HG02943 (cell line): Measurements from ENCODE around the gene ZNF57.
"Not testable (repeated sequence)": the region's sequence is repeated elsewhere in the genome, so short reads cannot be mapped to it uniquely, and the experiment has no call there.

Source experiments
- ATAC-seq: cut with Tn5 transposase; IDR thresholded peaks from one replicate; pipeline ENCODE4 v1.9.1; 2021; ENCODE audit warnings: mild to moderate bottlenecking, low read depth, moderate library complexity; ENCODE audit not compliant: unreplicated experiment

The ZNF57 gene

DNA sequence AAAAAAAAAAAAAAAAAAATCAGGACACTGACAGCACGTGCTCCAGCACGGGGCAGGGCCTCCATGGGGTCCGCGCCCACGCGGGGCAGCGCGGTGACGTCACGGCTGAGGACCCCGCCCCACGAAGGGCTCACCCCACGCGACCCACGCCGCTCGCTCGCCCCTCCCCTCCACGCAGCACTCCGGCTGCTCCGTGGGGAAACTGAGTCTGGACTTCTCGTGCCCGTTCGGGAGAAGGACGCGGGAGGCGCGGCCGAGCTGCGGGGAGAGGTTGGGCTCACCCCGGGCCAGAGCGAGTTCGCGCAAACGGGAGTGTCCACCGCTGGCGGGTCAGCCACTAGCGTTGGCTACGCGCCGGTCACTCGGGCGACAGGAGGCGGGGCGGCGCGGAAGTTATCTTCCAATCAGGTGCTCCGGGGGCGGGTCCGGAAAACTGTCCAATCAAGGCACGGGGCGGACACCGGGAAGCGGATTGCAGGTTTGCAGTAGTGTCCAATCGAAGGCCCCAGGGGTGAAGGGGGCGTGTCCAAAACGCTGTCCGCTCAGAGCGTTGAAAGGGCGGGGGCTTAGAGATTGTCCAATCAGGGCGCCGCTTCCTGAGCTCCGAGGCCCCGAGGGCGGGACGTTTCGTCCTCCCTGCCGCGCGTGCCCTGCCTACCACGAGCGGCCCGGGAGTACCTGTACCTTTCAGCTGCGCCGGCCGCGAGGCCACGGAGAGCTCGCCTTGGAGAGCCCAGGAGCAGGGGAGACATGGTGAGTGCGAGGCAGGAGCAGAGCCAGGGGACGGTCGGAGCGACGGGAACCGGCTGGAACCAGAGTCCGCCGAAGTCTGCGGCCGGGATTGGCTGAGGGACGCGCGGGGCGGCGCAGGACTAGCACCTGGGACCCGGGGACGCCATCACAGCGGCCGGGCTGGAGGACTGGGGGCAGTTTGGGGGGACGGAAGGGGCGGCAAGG lies at the start of gene ZNF57:
TSS of gene ZNF57 (plus strand) at position 633 of the 957 bp plus-strand sequence. CDS start at position 751, 118 bp downstream.
- ATAC-seq, result peak; percentile 93

DNA sequence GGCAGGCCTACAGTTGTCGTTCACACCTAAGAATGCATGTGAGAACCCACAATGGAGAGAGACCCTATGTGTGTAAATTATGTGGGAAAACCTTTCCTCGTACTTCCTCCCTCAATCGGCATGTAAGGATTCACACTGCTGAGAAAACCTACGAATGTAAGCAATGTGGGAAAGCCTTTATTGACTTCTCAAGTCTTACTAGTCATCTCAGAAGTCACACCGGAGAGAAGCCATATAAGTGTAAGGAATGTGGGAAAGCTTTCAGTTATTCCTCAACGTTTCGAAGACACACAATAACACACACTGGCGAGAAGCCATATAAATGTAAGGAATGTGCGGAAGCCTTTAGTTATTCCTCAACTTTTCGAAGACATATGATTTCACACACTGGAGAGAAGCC lies 48.1 kb upstream of the ZNF57 start:
- no peak for ATAC-seq

DNA sequence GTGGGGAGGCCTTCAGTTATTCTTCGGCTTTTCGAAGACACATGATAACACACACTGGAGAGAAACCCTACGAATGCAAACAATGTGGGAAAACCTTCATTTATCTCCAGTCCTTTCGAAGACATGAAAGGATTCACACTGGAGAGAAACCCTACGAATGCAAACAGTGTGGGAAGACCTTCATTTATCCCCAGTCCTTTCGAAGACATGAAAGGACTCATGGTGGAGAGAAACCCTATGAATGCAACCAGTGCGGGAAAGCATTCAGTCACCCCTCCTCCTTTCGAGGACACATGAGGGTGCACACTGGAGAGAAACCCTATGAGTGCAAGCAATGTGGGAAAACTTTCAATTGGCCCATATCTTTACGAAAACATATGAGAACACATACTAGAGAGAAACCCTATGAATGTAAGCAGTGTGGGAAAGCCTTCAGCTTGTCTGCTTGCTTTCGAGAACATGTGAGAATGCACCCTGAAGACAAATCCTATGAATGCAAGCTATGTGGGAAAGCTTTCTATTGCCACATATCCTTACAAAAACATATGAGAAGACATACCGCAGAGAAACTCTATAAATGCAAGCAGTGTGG lies 47.6 kb upstream of the ZNF57 start:
- no peak for ATAC-seq

DNA sequence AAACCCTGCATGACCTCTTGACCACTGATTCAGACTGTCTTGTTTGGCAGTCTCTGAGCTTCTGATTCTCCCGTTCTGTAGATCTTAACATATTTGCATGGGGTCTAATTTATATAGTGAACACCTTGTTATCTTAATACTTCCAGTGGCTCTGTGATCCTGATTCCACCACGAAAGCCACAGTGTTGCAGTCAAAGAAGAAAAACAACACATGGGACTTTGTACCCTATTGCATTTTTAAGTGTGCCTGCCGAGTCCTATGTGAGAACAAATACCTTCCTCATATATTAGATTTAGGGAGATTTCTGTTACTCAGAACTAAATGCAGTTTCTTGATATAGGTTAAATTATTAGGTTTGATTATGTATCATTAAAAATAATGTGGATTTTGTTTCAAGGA lies 45.9 kb upstream of the ZNF57 start:
- ATAC-seq, result no peak

DNA sequence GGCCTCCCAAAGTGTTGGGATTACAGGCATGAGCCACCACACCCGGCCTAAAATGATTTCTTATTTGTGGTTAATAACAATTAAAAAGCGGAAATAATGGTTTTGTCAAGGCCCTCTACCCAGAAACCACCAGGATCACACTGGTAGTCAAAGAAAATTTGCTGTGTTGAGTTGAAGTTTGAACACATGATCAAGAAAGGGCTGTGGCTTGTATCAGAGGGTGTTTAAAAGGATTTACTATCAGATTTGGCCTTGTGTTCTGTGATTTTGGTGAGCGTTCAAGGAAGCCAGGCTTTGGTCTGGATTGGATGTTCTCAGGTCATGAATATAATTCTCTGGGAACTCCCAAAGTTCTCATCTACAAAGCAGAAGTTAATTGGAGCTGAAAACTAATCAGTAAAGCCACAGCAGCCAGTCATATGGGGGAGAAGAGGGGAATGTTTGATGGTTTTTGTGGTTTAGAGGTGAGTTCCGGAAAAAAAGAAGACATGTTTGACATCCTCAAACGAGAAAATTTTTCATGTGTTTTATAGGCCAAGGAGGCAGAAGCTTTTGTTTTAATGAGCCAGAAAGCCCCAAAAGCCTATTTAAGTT lies 44.2 kb upstream of the ZNF57 start:
- ATAC-seq, result no peak

DNA sequence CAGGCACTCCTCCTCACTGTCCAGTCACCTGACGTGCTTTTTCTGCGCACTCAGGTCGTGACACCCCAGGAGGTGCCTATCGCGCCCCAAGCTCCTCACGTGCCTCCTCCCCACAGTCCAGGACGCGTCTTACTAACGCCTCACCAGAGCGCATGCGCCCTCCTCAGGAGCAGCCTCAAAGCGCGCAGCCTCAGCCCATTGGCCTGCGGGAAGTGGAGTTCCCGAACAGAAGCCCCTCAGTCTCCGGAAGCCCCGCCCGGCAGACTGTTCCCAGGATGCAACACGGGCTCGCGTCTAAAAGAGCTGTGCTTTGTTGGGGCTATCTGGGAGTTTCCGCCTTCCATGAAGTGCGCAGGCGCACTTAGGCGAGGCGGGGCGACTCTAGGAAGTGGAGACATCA lies 41.9 kb upstream of the ZNF57 start:
- no peak for ATAC-seq

DNA sequence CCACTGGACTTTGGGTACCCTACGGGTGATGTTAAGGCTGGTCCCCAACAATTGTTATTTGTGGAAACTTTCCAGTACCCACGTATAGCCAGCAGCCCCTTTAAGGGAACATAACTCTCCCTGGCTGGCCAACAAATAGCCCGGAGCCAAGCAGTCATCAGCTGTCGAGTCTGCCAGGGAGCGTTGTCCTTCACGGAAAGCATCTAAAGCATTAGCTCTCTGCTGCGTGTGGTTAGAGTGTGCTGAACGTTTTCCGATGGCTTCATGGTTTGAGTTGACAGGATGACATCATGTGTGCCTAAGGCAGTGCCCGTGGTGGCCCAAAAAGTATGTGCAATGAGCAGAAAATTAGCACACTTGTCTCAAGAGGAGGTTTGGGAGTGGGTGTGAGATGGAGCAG lies 36.9 kb upstream of the ZNF57 start:
- ATAC-seq, result no peak

DNA sequence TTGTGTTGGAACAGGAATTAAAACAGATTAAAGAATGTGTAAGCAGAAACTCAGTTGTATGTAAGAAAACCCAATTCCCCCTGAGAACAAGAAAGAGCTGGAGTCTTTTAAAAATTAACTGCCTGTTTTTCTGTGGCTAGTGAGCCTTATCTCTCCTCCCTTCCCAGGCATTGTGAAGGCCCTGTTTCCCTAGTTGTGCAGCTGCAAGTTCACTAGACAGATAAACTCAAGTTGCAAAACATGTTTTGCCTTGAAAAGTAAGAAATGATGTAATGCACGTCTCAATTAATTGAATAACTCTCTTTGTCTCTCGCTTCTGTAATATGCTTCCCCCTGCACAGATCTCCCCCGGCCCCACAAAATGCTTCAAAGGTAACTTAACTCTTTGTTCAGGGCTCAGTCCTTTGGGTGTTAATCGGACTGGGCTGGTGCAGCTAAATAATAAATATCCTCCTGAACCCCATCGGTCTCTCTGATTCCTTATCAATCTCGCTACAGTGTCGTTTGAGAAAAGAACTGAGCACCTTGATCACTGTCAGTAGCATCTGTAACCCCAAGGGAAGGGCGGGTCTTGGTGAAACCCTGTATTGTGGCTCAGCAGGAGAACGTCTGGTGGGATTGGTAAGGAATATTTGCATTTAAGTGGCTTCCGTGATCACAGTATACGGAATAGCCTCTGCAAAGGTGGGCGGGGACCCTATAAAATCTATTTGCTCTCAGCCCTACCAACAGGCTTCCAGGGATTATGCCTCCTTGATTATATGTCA lies 35.2 kb upstream of the ZNF57 start:
- no peak for ATAC-seq

DNA sequence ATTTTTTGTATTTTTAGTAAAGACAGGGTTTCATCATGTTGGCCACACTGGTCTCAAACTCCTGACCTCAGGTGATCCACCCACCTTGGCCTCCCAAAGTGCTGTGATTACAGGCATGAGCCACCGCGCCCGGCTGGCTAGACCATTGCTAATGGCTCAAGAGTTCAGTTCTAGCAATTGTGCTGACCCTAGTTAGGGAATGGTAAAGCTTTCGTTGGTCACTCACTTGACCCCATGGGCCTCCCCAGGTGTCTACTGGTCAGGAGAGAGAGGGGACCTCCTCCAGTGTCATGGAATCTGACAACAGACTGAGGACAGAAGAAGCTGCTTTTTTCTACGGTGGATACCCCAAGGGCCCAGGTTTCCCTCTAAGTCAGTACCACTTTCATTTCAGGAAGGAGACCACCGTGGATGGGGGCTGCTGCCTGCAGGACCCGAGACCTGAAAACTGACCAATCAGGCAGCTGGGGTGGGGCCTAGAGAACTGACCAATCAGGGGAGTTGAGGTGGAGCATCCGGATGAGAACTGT lies 34.2 kb upstream of the ZNF57 start:
- no peak for ATAC-seq

DNA sequence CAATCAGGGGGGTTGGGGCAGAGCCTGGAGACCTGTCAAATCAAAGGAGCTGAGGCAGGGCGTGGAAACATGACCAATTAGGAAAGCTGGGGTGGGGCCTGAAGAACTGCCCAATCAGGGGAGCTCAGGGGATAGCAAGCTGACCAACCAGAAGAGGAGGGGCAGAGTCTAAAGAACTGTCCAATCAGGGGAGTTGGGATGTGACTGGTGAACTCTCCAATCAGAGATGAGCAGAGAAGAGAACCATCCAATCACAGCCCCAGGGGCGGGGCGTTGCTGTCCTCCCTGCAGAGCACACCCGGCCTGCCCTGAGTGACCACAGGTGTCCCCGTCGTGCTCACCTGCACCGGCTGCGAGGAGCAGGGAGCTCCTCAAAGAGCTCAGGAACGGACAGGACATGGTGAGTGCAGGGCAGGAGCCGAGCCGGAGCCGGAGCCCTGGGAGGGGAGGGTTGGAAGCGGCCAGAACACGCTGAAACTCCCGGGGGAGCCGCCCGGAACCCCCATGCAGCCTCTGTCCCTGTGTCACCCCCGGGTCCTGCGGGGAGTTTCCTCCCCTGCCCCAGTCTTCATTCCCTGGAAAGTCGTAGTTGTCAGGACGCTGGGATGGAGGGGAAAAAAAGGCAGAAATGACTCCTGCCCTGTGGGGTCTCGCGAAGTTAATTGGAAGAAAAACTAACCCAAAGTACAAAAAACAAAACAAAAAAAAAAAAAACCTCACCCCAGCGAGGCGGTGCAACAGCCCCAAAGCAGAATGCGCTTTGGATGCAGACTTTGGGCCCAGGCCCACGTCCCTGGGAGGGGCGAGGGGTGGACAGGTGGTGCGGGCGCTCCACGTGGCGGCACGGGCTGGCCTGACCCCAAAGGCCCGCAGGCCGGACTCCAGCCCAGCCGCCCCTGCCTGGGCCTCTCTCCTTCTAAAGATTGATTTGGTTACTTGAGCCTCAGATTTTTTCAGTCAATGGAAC lies 33.4 kb upstream of the ZNF57 start, which contains the start of gene ZNF556:
TSS of gene ZNF556 (plus strand) at position 311 of the 967 bp plus-strand sequence. CDS start at position 398, 87 bp downstream.
- ATAC-seq, result no peak

DNA sequence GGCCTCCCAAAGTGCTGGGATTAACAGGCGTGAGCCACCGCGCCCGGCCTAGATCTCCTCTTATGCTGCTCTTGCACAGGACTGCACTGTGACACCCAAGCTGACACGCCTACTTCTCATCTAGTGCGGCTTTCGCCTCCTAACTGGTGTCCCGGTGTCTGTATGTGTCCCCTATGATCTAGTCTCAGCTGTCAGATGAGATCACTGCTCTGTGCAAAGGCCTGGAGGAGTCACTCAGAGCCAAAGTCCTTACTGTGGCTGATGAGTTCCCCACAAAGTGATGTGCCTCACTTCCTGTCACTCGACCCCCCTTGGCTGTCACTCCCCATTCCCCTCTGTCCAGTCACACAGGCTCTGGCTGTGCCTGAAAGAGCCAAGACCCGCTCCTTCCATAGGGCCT lies 31.1 kb upstream of the ZNF57 start:
- no peak for ATAC-seq

DNA sequence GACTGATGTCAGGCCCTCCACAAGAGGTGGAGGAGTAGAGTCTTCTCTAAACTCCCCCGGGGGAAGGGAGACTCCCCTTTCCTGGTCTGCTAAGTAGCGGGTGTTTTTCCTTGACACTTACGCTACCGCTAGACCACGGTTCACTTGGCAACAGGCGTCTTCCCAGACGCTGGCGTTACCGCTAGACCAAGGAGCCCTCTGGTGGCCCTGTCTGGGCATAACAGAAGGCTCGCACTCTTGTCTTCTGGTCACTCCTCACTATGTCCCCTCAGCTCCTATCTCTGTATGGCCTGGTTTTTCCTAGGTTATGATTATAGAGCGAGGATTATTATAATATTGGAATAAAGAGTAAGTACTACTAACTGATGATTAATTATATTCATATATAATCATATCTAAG lies 28.6 kb upstream of the ZNF57 start:
- ATAC-seq, result not testable (repeated sequence)

DNA sequence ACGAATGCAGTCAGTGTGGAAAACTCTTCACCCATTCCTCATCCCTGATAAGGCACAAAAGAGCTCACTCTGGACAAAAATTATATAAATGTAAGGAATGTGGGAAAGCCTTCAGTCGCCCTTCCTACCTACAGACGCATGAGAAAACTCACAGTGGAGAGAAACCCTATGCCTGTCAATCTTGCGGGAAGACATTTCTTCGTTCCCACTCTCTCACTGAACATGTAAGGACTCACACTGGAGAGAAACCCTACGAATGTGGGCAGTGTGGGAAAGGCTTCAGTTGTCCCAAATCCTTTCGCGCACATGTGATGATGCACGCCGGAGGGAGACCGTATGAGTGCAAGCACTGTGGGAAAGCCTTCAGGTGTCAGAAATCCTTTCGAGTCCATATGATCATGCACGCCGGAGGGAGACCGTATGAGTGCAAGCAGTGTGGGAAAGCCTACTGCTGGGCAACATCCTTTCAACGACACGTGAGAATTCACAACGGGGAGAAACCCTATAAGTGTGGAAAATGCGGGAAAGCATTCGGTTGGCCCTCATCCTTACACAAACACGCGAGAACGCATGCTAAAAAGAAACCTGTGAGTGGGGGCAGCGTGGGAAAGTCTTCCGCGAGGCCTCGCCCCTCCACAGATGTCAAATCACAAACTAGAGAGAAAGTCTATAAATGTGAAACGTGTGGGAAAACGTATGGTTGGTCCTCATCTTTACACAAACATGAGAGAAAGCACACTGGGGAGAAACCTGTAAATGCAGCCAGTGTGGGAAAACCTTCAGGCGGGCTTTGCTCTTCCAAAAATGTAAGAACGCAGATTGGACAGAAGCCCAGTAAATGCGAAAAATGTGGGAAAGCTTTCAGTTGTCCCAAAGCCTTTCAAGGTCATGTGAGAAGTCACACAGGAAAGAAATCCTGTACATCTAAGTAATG lies 23.1 kb upstream of the ZNF57 start:
- no peak for ATAC-seq

DNA sequence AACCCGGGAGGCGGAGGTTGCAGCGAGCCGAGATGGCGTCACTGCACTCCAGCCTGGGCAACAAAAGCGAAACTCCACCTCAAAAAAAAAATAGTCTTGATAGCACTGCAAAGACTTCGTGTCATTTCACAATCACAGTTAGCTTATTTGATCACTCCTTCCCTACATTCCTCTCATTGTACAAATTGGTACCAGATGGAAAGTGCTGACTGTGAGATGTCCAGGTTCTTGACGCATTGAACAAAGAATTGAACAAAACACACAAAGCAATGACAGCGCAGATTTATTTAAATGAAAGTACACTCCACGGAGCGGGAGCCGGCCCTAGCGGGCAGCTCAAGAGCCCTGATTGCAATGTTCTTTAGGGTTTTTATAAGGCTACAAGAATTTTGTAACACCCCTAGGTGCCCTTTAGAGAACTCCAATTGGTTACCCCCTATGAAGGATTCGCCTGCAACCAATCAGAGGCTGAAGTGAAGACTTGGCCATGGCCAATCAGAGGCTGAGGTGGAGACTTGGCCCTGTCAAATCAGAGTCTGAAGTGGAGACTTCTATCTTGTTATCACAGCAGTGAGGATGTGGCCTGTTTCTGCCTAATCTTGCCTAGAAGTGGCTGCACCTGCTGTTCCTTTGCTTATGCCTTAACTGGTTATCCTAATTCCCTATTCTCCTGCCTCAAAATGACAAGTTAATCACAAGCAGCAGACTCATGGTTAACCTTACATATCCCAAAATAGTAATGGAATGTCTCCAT lies 16.9 kb upstream of the ZNF57 start:
- no peak for ATAC-seq

DNA sequence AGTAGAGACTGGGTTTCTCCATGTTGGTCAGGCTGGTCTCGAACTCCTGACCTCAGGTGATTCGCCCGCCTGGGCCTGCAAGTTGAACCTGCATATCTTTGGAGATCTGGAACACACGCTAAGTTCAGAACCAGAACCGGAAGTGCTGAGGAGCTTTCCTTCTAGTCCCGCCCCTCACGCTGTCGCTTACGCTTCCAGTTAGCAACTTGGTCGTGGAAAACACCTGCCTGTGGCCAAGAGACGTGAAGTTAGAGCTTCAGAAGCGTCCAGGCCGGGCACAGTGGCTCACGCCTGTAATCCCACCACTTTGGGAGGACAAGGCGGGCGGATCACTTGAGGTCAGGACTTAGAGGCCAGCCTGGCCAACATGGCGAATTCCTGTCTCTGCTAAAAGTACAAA lies 15.0 kb upstream of the ZNF57 start:
- ATAC-seq, result no peak

DNA sequence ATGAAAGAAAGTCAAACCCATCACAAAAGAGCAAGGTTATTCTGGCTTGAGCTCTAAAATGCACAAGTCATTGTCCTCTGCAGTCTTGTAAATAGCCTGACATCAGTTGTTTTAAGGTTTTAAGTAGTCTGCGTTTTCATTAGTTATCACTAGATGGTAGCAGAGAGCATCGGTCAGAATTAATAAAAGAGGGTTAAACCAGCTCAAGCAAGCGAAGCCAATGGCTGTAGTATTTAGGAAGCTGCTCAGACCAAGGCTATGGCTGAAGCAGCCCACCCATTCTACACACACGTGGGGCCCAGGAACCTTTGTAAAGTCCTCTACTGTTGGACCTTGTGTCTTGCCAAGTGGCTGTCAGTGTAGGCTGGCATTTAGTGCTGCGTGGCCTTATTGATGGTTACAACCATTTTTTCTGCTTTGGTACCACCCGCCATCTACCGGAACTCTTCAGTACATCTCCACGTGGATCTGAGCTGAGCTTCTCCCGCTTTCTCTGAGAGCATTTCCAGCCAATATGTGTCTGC lies 13.3 kb upstream of the ZNF57 start:
- no peak for ATAC-seq

DNA sequence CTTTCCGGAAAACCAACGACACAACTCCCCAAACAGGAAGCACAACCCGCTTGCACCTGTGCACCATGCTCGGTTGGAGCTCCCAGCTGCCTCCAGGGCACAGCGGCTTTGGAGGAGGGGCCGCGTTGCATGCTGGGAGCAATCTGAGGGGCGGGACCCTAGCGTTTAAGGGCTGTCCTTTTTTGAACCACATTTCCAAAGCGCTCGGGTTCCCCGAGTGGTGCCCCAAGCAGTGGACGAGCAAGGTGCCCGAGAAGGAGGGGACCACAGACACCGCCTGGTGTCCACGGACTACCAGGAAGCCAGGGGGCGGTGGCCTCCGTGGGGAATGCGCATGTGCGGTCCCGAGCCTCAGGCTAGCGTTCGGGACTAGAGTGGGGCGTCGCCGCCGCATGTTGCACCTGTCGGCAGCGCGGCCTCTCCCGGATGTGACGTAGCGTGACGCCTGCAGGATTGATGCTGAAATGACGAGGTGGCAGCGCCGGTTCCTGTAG lies 11.9 kb upstream of the ZNF57 start:
- ATAC-seq, result no peak
